NCI-H128 (cell line): ENCODE results near the gene ZWILCH.
"Not testable (repeated sequence)": the region's sequence is repeated elsewhere in the genome, so short reads cannot be mapped to it uniquely, and the experiment has no call there.

ENCODE experiments used
- DNase-seq: peaks from one replicate; lab custom pipeline; 2025; ENCODE audit not compliant: unreplicated experiment; lab: John Stamatoyannopoulos, UW

The ZWILCH gene

GRCh38 chr15:66578286-66578875 is 73.3 kb downstream of the ZWILCH start:
- no peak for DNase-seq

- no peak for DNase-seq
Measured at GRCh38 chr15:66580643-66581042, 75.5 kb downstream of the ZWILCH start.

GRCh38 chr15:66581972-66582537 is 76.9 kb downstream of the ZWILCH start:
- no peak for DNase-seq

GRCh38 chr15:66586155-66586976 is 81.2 kb downstream of the ZWILCH start:
- DNase-seq, result no peak

GRCh38 chr15:66587020-66587419 is 81.9 kb downstream of the ZWILCH start:
- no peak for DNase-seq

- DNase-seq, result no peak
Measured at GRCh38 chr15:66587749-66588148, 82.6 kb downstream of the ZWILCH start.

- no peak for DNase-seq
Measured at GRCh38 chr15:66588537-66588936, 83.4 kb downstream of the ZWILCH start.

GRCh38 chr15:66588971-66589370 is 83.8 kb downstream of the ZWILCH start:
- no peak for DNase-seq

GRCh38 chr15:66589429-66589828 is 84.3 kb downstream of the ZWILCH start:
- not testable (repeated sequence) for DNase-seq

GRCh38 chr15:66590435-66590834 is 85.3 kb downstream of the ZWILCH start:
- no peak for DNase-seq

GRCh38 chr15:66591322-66591862 is 86.3 kb downstream of the ZWILCH start:
- no peak for DNase-seq

GRCh38 chr15:66592505-66593218 is 87.5 kb downstream of the ZWILCH start:
- DNase-seq, result no peak

GRCh38 chr15:66593219-66593780 is 88.2 kb downstream of the ZWILCH start:
- DNase-seq, result no peak

GRCh38 chr15:66594344-66594743 is 89.2 kb downstream of the ZWILCH start:
- DNase-seq, result no peak

GRCh38 chr15:66594836-66595235 is 89.7 kb downstream of the ZWILCH start:
- no peak for DNase-seq

- DNase-seq, result no peak
Measured at GRCh38 chr15:66595332-66595731, 90.2 kb downstream of the ZWILCH start.

- DNase-seq, result no peak
Measured at GRCh38 chr15:66595931-66596545, 90.9 kb downstream of the ZWILCH start.

- DNase-seq, result no peak
Measured at GRCh38 chr15:66598095-66598815, 93.1 kb downstream of the ZWILCH start.
